ENCODE results near the gene OSTF1.
A peak's percentile ranks its signal among the peaks of the same experiment; 100 is the strongest.

Gene OSTF1

DNA sequence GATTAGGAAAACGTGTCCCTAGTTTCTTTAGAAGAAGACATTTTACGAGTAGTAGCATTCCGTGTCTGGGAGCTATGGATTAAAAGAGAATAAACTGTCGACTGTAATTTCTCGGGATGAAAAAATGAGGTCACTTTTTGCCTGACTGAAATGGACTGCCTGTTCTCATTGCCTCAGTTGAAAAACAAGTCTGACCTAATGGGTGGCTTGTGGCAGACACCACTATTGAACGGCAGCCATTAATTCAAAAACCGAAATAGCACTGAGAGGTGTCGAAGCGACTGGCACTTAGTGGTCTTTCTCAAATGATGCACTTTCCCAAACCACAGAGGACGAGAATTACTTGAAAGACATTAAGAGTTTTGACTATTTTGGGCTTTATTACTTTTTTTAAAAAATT, 35.4 kb downstream of the OSTF1 start:
- Mint-ChIP-seq H3K4me3 (no peak overlapping the region), H3K27me3 (no peaks in the 10 kb centered on the region), H3K36me3 (ENCODE audit: low read depth) (peaks cover 28% of the 10 kb centered on the region), H3K27ac (no peak overlapping the region), H3K4me1 (peaks cover 38% of the 10 kb centered on the region), H3K9me3 (no peaks in the 10 kb centered on the region)
- DNase-seq (no peak), ATAC-seq (no peak)

DNA sequence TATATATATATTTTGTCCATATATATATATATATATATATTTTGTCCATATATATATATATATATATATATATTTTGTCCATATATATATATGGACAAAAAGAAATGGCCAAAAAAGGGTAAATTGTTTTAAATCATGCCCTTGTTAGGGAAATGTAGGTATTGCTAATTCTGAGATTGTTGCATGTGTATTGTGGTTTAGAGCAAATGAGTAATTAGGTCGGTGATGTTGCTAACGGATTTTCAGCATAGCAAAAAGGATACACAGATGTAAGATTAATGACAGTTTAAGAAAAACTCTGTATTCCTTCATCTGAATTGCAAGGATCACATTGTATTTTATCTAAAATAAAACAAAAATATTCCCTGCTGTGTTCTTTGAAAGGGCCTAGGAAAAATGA, 40.2 kb downstream of the OSTF1 start:
- DNase-seq (no peak), ATAC-seq (peak; percentile 73)
- H3K4me1 Mint-ChIP-seq: peaks cover 26% of the 10 kb centered on the region
- H3K4me3 Mint-ChIP-seq: no peak overlapping the region
- H3K27me3 Mint-ChIP-seq: no peaks in the 10 kb centered on the region
- H3K27ac Mint-ChIP-seq: no peak overlapping the region
- no peaks in the 10 kb centered on the region for H3K9me3 Mint-ChIP-seq
- peaks cover 37% of the 10 kb centered on the region for H3K36me3 Mint-ChIP-seq (ENCODE audit: low read depth)

DNA sequence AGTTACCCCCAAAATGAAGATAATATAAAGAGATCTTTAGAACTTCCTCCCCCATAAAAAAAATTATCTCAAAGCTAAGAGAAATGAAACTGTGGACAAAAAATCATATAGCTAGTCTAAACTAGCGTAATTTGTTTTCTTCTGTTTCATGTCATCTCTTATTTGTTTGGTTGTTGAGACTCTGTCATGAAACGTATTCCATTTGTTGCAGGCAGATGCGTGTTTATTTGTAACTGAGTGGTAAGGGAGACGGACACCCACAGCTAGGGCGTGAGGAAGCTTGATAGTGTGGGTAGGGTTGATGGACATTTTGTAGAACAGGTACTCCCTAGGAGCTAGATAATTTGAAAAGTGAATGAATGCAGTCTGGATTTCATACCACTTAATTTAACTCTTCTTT, 41.9 kb downstream of the OSTF1 start:
- H3K9me3 Mint-ChIP-seq: no peaks in the 10 kb centered on the region
- peaks cover 44% of the 10 kb centered on the region for H3K36me3 Mint-ChIP-seq (ENCODE audit: low read depth)
- H3K27me3 Mint-ChIP-seq: no peaks in the 10 kb centered on the region
- peaks cover 13% of the 10 kb centered on the region for H3K4me1 Mint-ChIP-seq
- no peak overlapping the region for H3K4me3 Mint-ChIP-seq
- no peak overlapping the region for H3K27ac Mint-ChIP-seq
- DNase-seq: no peak
- ATAC-seq: no peak

DNA sequence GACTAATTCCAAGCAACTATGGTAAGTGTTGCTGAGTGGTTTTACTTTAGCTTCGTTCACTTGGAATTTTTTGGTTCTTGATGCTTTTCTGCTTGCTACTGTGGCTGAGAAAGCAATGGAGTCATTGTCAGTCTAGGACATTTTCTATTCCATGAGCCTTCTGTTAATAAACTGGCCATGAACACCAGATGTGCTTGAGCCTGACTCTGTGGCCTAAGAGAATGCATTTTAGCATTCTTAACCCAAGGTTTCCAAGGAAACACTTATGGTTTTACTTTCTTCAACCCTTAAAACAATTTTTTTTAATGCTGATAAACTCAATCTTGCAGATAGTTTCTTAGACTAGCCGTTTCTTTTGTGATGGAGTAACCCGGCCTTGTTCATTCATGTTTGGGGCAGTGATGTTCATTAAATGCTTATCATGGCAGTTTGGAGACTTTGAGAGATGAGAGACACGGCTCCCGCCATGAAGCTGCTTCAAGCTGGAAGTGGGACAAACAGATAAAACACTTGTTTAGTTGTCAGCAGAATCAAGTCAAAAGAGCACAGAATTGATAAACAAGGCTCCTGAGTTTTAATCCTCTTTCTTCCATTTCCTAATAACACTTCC, 42.4 kb downstream of the OSTF1 start:
- H3K4me1 Mint-ChIP-seq: peaks cover 13% of the 10 kb centered on the region
- DNase-seq (no peak), ATAC-seq (no peak)
- H3K27ac Mint-ChIP-seq: no peak overlapping the region
- no peaks in the 10 kb centered on the region for H3K27me3 Mint-ChIP-seq
- no peaks in the 10 kb centered on the region for H3K9me3 Mint-ChIP-seq
- H3K4me3 Mint-ChIP-seq: no peak overlapping the region
- H3K36me3 Mint-ChIP-seq (ENCODE audit: low read depth): peaks cover 43% of the 10 kb centered on the region

DNA sequence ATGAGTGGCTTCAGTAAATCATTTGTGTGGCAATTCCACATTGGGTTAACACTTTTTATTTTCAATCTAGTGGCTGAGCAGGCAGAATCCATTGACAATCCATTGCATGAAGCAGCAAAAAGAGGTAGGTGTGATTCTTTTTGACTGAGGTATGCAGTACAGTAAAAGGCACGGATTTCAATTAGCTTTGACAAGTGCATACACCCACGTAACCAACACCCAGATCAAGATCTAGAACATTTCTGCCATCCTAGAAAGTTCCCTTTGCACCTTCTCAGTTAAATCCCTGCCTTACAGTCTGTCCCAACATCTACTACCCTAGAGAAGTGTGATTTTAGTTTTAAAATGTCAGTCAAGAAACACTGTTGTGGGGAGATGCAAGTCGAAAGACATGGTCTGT, 43.4 kb downstream of the OSTF1 start:
- ATAC-seq (no peak), DNase-seq (no peak)
- no peaks in the 10 kb centered on the region for H3K27me3 Mint-ChIP-seq
- no peaks in the 10 kb centered on the region for H3K9me3 Mint-ChIP-seq
- no peak overlapping the region for H3K4me3 Mint-ChIP-seq
- peaks cover 52% of the 10 kb centered on the region for H3K36me3 Mint-ChIP-seq (ENCODE audit: low read depth)
- H3K27ac Mint-ChIP-seq: peak overlapping the region; percentile 23
- peaks cover 10% of the 10 kb centered on the region for H3K4me1 Mint-ChIP-seq

DNA sequence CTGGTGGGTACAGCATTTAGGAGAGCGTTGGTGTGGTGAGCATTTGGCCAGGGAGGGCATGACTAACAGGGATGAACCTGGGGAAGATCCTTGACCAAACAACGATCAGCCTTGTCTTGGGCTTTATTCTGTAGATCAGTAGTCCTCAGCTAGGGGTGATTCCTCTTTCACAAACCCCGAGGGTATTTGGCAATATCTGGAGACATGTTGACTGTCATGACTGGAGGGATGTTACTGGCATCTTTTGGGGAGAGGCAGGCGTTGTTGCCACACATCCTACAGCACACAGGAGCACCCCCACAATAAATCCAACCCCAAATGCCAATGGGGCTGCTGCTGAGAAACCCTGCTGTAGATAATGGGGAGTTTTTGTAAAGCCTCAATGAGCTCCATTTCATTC, 43.9 kb downstream of the OSTF1 start:
- H3K4me3 Mint-ChIP-seq: no peak overlapping the region
- DNase-seq (no peak), ATAC-seq (no peak)
- peaks cover 57% of the 10 kb centered on the region for H3K36me3 Mint-ChIP-seq (ENCODE audit: low read depth)
- H3K4me1 Mint-ChIP-seq: peaks cover 11% of the 10 kb centered on the region
- no peaks in the 10 kb centered on the region for H3K27me3 Mint-ChIP-seq
- H3K9me3 Mint-ChIP-seq: no peaks in the 10 kb centered on the region
- peak overlapping the region; percentile 23 for H3K27ac Mint-ChIP-seq

DNA sequence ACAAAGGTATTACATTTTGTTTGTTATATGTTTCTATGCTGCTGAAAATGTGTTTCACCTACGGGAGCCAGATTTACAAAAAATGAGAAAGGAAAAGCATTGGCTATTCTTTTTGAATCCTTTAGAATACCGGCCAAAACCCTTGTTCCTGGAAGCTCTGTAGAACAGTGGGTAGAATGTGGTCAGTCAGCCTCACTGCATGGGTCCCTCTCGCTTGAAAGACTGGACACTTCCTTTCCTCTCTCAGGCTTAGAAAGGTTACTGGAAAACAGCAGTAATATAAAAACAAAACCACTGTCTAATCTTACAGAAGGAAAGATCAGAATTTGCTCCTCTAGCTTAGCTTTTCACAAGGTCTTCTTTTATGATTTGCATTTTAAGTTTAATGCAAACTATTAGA, 45.1 kb downstream of the OSTF1 start:
- Mint-ChIP-seq H3K4me3 (no peak overlapping the region), H3K27me3 (no peaks in the 10 kb centered on the region), H3K36me3 (ENCODE audit: low read depth) (peaks cover 65% of the 10 kb centered on the region), H3K9me3 (no peaks in the 10 kb centered on the region), H3K27ac (no peak overlapping the region), H3K4me1 (peaks cover 16% of the 10 kb centered on the region)
- DNase-seq: no peak
- ATAC-seq: no peak

DNA sequence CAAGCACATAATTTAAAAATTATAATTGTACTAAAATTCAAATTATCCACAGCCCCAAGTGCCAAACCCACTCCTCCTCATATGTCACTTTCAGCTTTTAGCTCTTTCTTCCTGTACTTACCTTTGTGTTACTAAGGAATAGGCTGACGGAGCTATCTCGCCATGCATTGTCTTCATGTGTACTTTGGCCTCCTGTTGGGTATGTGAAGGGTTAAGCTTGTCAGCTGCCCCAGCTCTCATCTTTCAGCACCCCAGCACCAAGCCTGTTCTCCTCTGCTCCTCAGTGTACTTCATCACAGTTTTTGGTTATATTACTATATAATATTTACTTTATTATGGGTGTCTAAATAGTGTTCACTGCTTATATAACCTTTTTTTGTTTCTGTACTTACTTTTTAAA, 46.2 kb downstream of the OSTF1 start:
- H3K4me1 Mint-ChIP-seq: peaks cover 21% of the 10 kb centered on the region
- peaks cover 62% of the 10 kb centered on the region for H3K36me3 Mint-ChIP-seq (ENCODE audit: low read depth)
- no peak overlapping the region for H3K27ac Mint-ChIP-seq
- DNase-seq (no peak), ATAC-seq (no peak)
- H3K9me3 Mint-ChIP-seq: no peaks in the 10 kb centered on the region
- H3K27me3 Mint-ChIP-seq: no peaks in the 10 kb centered on the region
- no peak overlapping the region for H3K4me3 Mint-ChIP-seq

DNA sequence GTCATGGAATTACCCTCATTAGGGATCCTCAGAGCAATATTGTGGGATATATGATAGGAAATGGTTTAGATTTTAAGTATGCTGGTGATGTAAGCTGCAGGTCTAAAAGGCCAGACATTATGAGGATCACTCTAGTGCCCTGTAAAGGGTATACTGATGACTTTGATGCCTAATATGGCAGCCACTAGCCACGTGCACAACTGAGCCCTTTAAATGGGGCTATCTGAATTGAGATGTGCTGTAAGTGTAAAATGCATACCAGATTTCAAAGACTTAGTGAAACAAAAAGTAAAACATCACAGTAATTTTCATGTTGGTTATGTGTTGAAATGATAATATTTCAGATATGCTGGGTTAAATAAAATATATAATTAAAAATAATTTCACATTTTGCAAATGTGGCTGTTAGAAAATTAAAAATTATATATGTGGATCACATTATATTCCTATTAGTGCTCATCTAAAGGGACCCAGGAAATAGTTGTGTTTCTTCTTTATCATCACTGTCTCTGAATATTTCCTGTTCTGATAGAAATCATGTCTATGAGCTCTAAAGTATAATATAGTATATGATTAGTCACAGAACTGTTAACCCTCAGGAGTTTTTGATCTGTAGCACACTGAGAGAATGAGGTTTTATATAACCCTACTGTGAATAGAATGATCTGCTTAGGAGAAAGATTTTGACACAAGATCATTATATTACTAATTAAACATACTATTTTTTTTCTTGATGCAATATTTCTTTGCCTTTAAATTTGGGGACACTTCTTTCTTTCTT, 50.1 kb downstream of the OSTF1 start:
- Mint-ChIP-seq H3K4me3 (no peak overlapping the region), H3K4me1 (peaks cover 44% of the 10 kb centered on the region), H3K9me3 (peaks cover 3% of the 10 kb centered on the region), H3K36me3 (ENCODE audit: low read depth) (peaks cover 67% of the 10 kb centered on the region), H3K27me3 (no peaks in the 10 kb centered on the region), H3K27ac (no peak overlapping the region)
- DNase-seq (no peak), ATAC-seq (peak; percentile 69)

DNA sequence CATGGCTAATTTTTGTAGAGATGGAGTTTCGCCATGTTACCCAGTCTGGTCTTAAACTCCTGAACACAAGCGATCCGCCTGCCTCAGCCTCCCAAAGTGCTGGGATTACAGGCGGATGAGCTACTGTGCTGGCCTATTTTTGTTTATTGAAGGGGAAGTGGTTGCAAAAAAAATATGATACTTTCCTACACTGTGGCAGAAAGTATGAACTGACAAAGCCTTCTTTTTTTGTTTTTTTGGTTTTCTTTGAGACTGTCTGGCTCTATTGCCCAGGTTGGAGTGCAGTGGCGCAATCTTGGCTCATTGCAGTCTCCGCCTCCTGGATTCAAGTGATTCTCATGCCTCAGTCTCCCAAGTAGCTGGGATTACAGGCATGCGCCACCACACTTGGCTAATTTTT, 50.9 kb downstream of the OSTF1 start:
- Mint-ChIP-seq H3K4me1 (peaks cover 48% of the 10 kb centered on the region), H3K4me3 (no peak overlapping the region), H3K27ac (no peak overlapping the region), H3K36me3 (ENCODE audit: low read depth) (peaks cover 72% of the 10 kb centered on the region), H3K9me3 (peaks cover 11% of the 10 kb centered on the region), H3K27me3 (no peaks in the 10 kb centered on the region)
- ATAC-seq: no peak
- no peak for DNase-seq

DNA sequence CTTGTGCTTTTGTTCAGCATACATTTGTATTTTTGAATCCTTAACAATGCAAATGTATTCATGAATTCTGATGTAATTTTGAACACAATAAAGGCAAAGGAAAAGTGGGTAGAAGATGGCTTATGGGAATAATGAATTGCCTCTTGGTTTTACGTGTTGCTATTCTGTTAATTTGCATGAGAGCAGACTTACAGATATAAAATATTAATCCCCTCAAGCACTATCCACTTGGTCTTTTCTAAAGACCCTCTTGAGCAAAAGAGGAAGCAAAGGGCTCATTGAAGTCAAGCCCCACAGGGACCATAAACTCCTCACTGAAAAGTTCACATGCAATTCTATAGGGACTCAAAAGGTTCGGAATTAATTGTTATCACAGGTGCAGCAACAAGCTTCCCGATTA, 51.9 kb downstream of the OSTF1 start:
- H3K9me3 Mint-ChIP-seq: peaks cover 21% of the 10 kb centered on the region
- H3K4me3 Mint-ChIP-seq: no peak overlapping the region
- H3K36me3 Mint-ChIP-seq (ENCODE audit: low read depth): peaks cover 77% of the 10 kb centered on the region
- ATAC-seq: no peak
- no peak for DNase-seq
- no peak overlapping the region for H3K27ac Mint-ChIP-seq
- no peaks in the 10 kb centered on the region for H3K27me3 Mint-ChIP-seq
- H3K4me1 Mint-ChIP-seq: peaks cover 48% of the 10 kb centered on the region

DNA sequence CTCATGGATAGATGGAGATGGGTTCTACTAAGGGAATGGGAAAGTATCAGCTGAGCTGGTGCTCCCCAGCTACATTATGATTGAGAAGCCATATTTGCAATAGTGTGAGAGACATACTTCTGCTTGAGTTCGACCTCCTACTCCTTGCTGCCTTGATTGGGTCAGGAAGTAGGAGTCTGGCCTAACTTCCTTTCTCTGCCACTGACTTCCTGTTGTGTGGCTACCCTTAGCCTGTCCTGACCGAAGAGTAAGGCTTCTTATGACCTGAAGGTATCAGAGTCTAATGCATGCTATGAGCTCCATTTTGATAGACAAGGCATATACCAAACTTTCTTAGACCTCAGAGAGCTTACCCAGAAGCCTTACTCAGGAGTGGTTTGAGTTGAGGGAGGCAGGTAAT, 53.9 kb downstream of the OSTF1 start:
- Mint-ChIP-seq H3K4me1 (peaks cover 58% of the 10 kb centered on the region), H3K27me3 (no peaks in the 10 kb centered on the region), H3K4me3 (no peak overlapping the region), H3K9me3 (peaks cover 22% of the 10 kb centered on the region), H3K36me3 (ENCODE audit: low read depth) (peaks cover 72% of the 10 kb centered on the region), H3K27ac (peak overlapping the region; percentile 17)
- ATAC-seq (peak; percentile 58), DNase-seq (no peak)

DNA sequence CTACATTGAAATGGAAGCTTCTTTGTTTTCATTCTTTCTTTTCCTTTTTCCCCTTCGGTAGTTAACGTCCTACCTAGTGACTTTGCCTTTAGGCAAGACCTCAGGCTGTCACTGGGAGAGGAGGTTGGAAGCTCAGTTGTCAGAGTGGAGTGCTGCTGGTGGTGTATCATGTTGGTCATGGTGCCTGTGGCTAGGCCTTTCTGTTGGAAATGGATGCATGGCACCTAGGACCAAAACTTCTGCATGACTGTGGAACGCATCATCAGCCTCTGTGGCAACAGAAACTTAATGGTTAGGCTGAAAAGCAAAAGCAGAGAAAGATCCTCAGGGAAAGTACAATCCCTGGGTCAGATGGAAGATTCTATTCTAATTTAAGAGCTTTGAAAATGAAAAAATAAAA, 57.9 kb downstream of the OSTF1 start:
- Mint-ChIP-seq H3K36me3 (ENCODE audit: low read depth) (peaks cover 53% of the 10 kb centered on the region), H3K27me3 (no peaks in the 10 kb centered on the region), H3K4me1 (peaks cover 64% of the 10 kb centered on the region), H3K9me3 (peaks cover 22% of the 10 kb centered on the region), H3K27ac (no peak overlapping the region), H3K4me3 (no peak overlapping the region)
- ATAC-seq (no peak), DNase-seq (no peak)

DNA sequence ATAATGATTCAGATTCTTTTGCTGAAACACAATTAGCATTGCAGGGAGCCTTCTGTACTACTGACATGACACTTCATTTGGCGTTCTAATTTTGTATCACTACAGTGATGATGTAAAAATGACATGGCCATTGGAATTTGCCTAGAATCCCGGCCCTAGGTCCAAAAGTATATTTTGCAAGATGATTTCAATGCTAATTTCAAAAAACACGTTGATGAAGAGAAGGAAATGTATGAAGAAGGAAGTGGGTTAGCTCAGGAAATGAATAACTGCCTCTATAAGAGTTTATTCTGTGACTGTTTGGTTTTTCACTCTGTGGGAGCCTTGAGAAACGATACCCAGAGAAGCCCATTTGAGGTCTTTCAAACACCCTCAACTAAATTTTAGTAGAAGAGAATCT, 59.3 kb downstream of the OSTF1 start:
- peak overlapping the region; percentile 20 for H3K27ac Mint-ChIP-seq
- H3K4me1 Mint-ChIP-seq: peaks cover 70% of the 10 kb centered on the region
- ATAC-seq (no peak), DNase-seq (no peak)
- H3K9me3 Mint-ChIP-seq: peaks cover 22% of the 10 kb centered on the region
- H3K27me3 Mint-ChIP-seq: no peaks in the 10 kb centered on the region
- peaks cover 49% of the 10 kb centered on the region for H3K36me3 Mint-ChIP-seq (ENCODE audit: low read depth)
- peak overlapping the region; percentile 28 for H3K4me3 Mint-ChIP-seq

DNA sequence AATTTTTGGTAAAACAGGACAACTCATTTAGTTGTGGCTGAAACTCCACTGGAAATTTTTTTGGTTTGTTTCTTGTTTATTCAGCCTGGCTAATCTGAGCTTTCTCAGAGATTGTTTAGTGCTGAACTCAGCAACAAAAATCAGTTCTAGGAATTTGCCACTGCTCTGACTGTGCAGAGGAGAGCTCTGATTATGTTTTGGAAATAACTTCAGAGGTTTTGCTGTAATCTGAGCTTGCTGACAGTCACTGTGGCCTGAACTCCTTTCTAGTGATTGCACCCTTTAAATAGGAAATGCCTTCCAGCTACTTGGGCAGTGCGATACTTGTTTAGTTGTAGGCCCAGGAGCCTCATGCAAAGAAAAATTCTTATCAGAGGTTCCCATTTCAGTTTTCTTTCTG, 60.2 kb downstream of the OSTF1 start:
- no peaks in the 10 kb centered on the region for H3K27me3 Mint-ChIP-seq
- ATAC-seq (peak; percentile 40), DNase-seq (no peak)
- peaks cover 45% of the 10 kb centered on the region for H3K36me3 Mint-ChIP-seq (ENCODE audit: low read depth)
- H3K27ac Mint-ChIP-seq: peak overlapping the region; percentile 20
- H3K9me3 Mint-ChIP-seq: peaks cover 18% of the 10 kb centered on the region
- H3K4me3 Mint-ChIP-seq: no peak overlapping the region
- H3K4me1 Mint-ChIP-seq: peaks cover 72% of the 10 kb centered on the region

Measured in activated naive CD8-positive, alpha-beta T cell treated with anti-CD3 and anti-CD28 coated beads, Interleukin-2, amount 50 U/mL, for 24 hours (primary cell).